Measurements from ENCODE around the gene CYP19A1. TPM values are rescaled to one million over a fixed set of nuclear protein-coding genes. Genes with fewer than 3 reads are reported as not detected.

CYP19A1 gene
- total RNA-seq, 1 experiment from 2014 or later: 0.77 TPM

DNA sequence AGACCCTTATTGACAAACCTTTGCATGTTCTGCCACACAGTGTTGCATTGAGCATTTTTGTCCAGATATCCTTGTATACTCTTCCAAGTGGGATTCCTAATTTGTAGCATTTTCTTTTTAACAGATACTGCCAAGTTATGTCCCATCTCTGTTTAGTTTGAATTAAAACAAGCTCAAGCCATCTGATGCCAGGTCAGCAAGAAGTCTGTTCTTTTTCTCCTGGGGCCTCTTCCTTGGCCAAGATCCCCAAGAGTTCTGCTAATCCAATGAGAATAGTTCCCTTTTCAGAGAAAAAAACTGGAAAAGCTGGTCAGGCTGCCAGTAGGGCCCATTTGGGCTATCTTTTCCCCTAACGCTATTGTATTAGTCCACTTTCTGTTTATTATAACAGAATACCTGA, 32.9 kb upstream of the CYP19A1 start:
- DNase-seq: no peak
- ChIA-PET CTCF (no interaction called here), POLR2A (no interaction called here)
- H3K9me3 Mint-ChIP-seq (ENCODE audit: unreplicated experiment): no peaks in the 10 kb centered on the region
- Histone ChIP-seq H3K4me1 (no peaks in the 10 kb centered on the region), H3K36me3 (ENCODE audit: control insufficient read depth, insufficient read depth, low read length) (no peaks in the 10 kb centered on the region), H3K4me3 (ENCODE audit: low read depth, low read length) (no peak overlapping the region), H3K9me3 (no peaks in the 10 kb centered on the region), H3K27me3 (replicated peaks; ENCODE audit: control insufficient read depth, insufficient read depth, low read length) (no peaks in the 10 kb centered on the region)
- TF ChIP-seq, protein P1, sequence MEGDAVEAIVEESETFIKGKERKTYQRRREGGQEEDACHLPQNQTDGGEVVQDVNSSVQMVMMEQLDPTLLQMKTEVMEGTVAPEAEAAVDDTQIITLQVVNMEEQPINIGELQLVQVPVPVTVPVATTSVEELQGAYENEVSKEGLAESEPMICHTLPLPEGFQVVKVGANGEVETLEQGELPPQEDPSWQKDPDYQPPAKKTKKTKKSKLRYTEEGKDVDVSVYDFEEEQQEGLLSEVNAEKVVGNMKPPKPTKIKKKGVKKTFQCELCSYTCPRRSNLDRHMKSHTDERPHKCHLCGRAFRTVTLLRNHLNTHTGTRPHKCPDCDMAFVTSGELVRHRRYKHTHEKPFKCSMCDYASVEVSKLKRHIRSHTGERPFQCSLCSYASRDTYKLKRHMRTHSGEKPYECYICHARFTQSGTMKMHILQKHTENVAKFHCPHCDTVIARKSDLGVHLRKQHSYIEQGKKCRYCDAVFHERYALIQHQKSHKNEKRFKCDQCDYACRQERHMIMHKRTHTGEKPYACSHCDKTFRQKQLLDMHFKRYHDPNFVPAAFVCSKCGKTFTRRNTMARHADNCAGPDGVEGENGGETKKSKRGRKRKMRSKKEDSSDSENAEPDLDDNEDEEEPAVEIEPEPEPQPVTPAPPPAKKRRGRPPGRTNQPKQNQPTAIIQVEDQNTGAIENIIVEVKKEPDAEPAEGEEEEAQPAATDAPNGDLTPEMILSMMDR (IDR thresholded peaks at IDR 0.05; ENCODE audit: insufficient read depth in 1 of 2, low read depth in 1 of 2, low read length in 1 of 2, severe bottlenecking in 1 of 2, unreplicated experiment in 1 of 2): no peak
- no TSS peak for BruUV-seq (replicated peaks)
- no peaks in the 10 kb centered on the region for H3K27me3 Mint-ChIP-seq (ENCODE audit: insufficient read depth, unreplicated experiment)
- no peak overlapping the region for H3K27ac Mint-ChIP-seq (ENCODE audit: unreplicated experiment)
- H3K36me3 Mint-ChIP-seq (ENCODE audit: insufficient read depth, unreplicated experiment): no peaks in the 10 kb centered on the region
- intact Hi-C loops (cut with micrococcal nuclease; ENCODE audit: unreplicated experiment): no loop called here
- H3K4me3 Mint-ChIP-seq (ENCODE audit: unreplicated experiment): no peak overlapping the region
- peaks cover under 1% of the 10 kb centered on the region for H3K4me1 Mint-ChIP-seq (ENCODE audit: low read depth, unreplicated experiment)

DNA sequence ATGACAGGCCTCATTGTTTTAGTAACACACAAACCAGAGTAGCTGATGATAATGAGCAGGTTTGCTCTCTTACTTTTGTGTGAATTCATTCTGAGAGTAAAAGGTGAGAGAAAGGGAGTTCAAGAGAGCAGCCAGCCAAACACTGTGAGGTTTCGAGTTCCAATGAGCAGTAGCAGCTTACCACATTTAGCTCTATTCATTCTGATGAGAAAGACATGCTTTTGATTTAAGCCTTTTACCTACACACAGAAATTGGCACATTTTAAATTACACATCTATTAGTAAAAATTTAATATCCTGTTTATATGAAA, 31.0 kb upstream of the CYP19A1 start:
- H3K4me3 Mint-ChIP-seq (ENCODE audit: unreplicated experiment): no peak overlapping the region
- no peaks in the 10 kb centered on the region for H3K36me3 Mint-ChIP-seq (ENCODE audit: insufficient read depth, unreplicated experiment)

DNA sequence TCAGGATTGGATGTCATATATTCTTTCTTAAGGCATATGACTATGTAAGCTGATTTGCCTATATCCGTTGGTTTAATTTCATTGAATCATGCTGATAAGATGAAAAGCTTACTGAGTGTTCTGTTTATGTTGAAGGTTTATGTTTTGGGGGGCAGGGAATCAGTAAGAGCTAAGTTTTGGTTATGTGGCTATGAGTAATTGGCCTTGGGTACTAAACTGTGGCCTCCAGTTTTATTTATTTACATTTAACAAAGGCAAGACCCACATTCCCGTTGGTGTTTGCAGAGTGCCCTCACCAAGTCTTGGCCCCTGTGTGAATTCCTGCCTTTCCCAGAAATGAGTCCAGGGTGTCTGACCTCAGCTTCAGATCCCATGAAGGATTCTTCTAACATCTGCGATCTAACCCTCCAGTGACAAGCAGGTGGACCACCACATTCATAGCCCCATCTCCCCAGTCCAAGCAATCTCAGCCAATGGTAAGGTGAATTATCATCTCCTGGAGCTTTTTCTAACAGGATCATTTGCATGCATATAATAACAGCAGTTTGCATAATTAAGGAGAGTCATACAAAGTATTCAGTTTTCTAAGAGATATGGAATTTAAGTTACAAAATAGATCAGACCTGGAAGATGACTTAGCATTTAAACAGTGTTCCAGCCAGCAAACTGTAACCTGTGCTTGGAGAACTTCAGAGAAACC, 30.5 kb upstream of the CYP19A1 start:
- CTCF ChIA-PET: interaction anchor here (0.9 to 1.1 kb wide), 2 partner anchors 12 to 14 kb away, joined by 3 to 4 read pairs; no protein-coding TSS in a partner anchor
- DNase-seq: no peak
- POLR2A ChIA-PET: no interaction called here
- H3K4me3 ChIP-seq (ENCODE audit: low read depth, low read length): no peak overlapping the region
- TF ChIP-seq, protein P1 (IDR thresholded peaks at IDR 0.05; ENCODE audit: insufficient read depth in 1 of 2, low read depth in 1 of 2, low read length in 1 of 2, severe bottlenecking in 1 of 2, unreplicated experiment in 1 of 2): no peak
- H3K27me3 Mint-ChIP-seq (ENCODE audit: insufficient read depth, unreplicated experiment): no peaks in the 10 kb centered on the region
- no peaks in the 10 kb centered on the region for H3K36me3 Mint-ChIP-seq (ENCODE audit: insufficient read depth, unreplicated experiment)
- no peaks in the 10 kb centered on the region for H3K36me3 ChIP-seq (ENCODE audit: control insufficient read depth, insufficient read depth, low read length)
- intact Hi-C loops (cut with micrococcal nuclease; ENCODE audit: unreplicated experiment): no loop called here
- no peak overlapping the region for H3K4me3 Mint-ChIP-seq (ENCODE audit: unreplicated experiment)
- peaks cover 5% of the 10 kb centered on the region for H3K4me1 Mint-ChIP-seq (ENCODE audit: low read depth, unreplicated experiment)
- H3K27ac Mint-ChIP-seq (ENCODE audit: unreplicated experiment): no peak overlapping the region
- no peaks in the 10 kb centered on the region for H3K27me3 ChIP-seq (replicated peaks; ENCODE audit: control insufficient read depth, insufficient read depth, low read length)
- no peaks in the 10 kb centered on the region for H3K9me3 Mint-ChIP-seq (ENCODE audit: unreplicated experiment)
- H3K4me1 ChIP-seq: 0 out of 2 replicates have a peak, but pooled peaks cover 3% of the 10 kb centered on the region
- BruUV-seq (replicated peaks): no TSS peak
- H3K9me3 ChIP-seq: no peaks in the 10 kb centered on the region

More for the DNA sequence above, 31.0 kb upstream of the CYP19A1 start:
- ChIA-PET CTCF (no interaction called here), POLR2A (no interaction called here)
- TF ChIP-seq, protein P1 (IDR thresholded peaks at IDR 0.05; ENCODE audit: insufficient read depth in 1 of 2, low read depth in 1 of 2, low read length in 1 of 2, severe bottlenecking in 1 of 2, unreplicated experiment in 1 of 2): no peak
- Histone ChIP-seq H3K4me3 (ENCODE audit: low read depth, low read length) (no peak overlapping the region), H3K9me3 (no peaks in the 10 kb centered on the region), H3K4me1 (0 out of 2 replicates have a peak, but pooled peaks cover 3% of the 10 kb centered on the region), H3K36me3 (ENCODE audit: control insufficient read depth, insufficient read depth, low read length) (no peaks in the 10 kb centered on the region), H3K27me3 (replicated peaks; ENCODE audit: control insufficient read depth, insufficient read depth, low read length) (no peaks in the 10 kb centered on the region)
- BruUV-seq (replicated peaks): no TSS peak
- Mint-ChIP-seq H3K27ac (ENCODE audit: unreplicated experiment) (no peak overlapping the region), H3K4me1 (ENCODE audit: low read depth, unreplicated experiment) (peaks cover 5% of the 10 kb centered on the region), H3K27me3 (ENCODE audit: insufficient read depth, unreplicated experiment) (no peaks in the 10 kb centered on the region), H3K9me3 (ENCODE audit: unreplicated experiment) (no peaks in the 10 kb centered on the region)
- intact Hi-C loops (cut with micrococcal nuclease; ENCODE audit: unreplicated experiment): no loop called here
- no peak for DNase-seq

Measured in Caco-2 (cell line).